ENCODE results near the gene MRPL28.

DNA sequence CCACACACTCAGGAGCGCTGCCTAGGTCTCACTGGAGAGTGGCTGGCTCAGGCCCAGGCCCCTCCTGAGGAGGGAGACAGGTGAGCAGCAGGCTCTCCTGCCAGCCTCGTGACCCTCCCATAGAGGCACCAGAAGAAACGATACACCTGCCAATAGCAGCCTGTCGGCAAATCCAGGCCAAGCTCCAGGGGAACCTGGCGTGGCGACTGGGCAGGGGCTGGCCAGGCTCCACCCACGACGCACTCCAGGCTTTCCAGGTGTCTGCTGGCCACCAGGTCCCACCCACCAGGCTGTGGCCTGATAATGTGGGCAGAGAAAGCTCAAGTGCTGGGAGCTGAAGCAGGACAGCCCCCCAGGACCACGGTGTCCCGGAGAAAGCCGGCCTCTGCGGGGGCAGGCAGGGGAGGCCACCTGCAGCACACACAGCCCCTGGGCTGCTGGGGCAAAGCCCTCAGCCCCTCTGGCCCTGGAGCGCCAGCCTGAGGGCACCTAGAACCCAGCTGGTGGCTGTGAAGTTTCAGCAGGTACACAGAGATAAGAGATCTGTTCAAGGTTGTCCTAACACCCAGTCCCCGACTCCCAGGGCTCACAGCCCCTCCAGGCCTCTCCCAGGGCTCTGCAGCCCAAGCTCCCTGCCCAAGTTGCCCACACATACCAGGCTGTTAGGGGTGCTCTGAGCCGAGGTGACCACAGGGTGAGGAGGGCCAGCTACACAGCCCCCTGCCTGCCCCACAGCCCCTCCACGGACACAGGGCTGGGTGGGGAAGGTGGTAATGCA, 9.0 kb upstream of the MRPL28 start:
- TF ChIP-seq CTCF (IDR thresholded peaks at IDR 0.05) (no peak), POLR2A (IDR thresholded peaks at IDR 0.05) (no peak), EP300 (IDR thresholded peaks at IDR 0.05) (no peak)

Measured in ovary (tissue), 3 donors.